Body of pancreas (tissue), 4 donors: ENCODE measurements around the gene GPR31.

ENCODE experiments used
- CTCF ChIP-seq, 7 experiments: fragments of 450-650 bp in 4 of 7; fragments of 200-600 bp in 3 of 7; sonication (generic) in 3 of 7; IDR thresholded peaks; one replicate each; pipeline ENCODE4 v1.5.1; 2016 to 2019; ENCODE audit warnings: antibody characterized with exemption in 7 of 7
- POLR2A ChIP-seq, 3 donors: fragments of 450-650 bp; IDR thresholded peaks; one replicate each; pipeline ENCODE4 v1.6.1; 2016; ENCODE audit warnings: antibody characterized with exemption in 3 of 3, mild to moderate bottlenecking in 2 of 3

GRCh38 chr6:167116109-167116837 is 41.5 kb downstream of the GPR31 start:
- TF ChIP-seq CTCF (IDR thresholded peaks at IDR 0.05): no peak
- no peak for TF ChIP-seq POLR2A (IDR thresholded peaks at IDR 0.05)
